ENCODE results near the gene IL17REL. TPM values are rescaled to one million over a fixed set of nuclear protein-coding genes. Genes with fewer than 3 reads are reported as not detected.

The IL17REL gene
- total RNA-seq, 4 donors from 2014 or later, result not detected

DNA sequence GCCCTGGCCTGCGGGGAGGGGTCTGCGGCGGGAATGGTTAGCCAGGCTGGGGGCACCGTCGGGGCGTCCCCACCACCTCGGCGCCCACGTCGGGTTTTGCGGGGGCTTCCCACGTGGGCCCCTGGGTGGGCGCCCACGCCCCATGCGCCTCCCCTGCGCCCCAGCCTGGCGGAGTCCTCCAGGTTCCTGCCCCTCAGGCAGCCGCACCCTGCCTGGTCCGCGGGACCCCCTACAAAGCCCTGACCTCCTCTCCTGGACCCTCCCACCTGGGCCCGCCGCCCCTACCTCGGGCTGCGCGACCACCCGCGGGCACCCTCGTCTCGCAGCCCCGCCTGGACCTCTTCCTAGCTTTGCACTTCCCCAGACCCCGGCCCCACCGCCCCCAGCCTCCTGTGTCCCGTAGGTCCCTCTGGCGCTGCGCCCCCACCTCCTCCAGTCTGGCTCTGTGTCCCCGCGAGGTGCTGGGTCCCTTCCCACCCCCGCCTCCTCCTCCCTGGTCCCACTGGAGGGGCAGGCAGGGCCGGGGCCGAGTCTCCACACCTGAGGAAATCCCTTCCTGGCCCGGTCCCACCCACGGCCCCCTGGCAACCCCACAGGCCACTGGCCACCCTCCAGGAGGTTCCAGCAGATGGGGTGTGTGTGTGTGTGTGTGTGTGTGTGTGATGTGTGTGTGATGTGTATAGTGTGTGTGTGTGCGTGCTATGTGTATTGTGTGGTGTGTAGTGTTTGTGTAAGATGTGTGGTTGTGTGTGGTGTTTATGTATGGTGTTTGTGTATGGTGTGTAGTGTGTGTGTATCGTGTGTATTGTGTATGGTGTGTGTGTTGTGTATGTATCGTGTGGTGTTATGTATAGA lies 40.2 kb downstream of the IL17REL start:
- Histone ChIP-seq H3K4me3 (peak overlapping the region; percentile 61 to 80 (median 64)), H3K9me3 (no peaks in the 10 kb centered on the region), H3K4me1 (peaks cover 24 to 27% of the 10 kb centered on the region in 2 donors), H3K27me3 (no peaks in the 10 kb centered on the region), H3K36me3 (no peaks in the 10 kb centered on the region), H3K27ac (peak overlapping the region; percentile 90 to 99 (median 95))
- ATAC-seq (no peak), DNase-seq (peak in 1 of 2 donors; percentile 70)
- intact Hi-C loops (cut with DNase I; ENCODE audit: low total_unique reads), result no loop called here
- TF ChIP-seq, protein P1, sequence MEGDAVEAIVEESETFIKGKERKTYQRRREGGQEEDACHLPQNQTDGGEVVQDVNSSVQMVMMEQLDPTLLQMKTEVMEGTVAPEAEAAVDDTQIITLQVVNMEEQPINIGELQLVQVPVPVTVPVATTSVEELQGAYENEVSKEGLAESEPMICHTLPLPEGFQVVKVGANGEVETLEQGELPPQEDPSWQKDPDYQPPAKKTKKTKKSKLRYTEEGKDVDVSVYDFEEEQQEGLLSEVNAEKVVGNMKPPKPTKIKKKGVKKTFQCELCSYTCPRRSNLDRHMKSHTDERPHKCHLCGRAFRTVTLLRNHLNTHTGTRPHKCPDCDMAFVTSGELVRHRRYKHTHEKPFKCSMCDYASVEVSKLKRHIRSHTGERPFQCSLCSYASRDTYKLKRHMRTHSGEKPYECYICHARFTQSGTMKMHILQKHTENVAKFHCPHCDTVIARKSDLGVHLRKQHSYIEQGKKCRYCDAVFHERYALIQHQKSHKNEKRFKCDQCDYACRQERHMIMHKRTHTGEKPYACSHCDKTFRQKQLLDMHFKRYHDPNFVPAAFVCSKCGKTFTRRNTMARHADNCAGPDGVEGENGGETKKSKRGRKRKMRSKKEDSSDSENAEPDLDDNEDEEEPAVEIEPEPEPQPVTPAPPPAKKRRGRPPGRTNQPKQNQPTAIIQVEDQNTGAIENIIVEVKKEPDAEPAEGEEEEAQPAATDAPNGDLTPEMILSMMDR (IDR thresholded peaks at IDR 0.05 in 4 of 5, conservative IDR thresholded peaks at IDR 0.05 in 1 of 5), result no peak
- no peak for TF ChIP-seq POLR2A (IDR thresholded peaks at IDR 0.05)
- in situ Hi-C loops (cut with MboI; ENCODE audit: low sequenced_read_pairs in 4 of 4), result no loop called here

DNA sequence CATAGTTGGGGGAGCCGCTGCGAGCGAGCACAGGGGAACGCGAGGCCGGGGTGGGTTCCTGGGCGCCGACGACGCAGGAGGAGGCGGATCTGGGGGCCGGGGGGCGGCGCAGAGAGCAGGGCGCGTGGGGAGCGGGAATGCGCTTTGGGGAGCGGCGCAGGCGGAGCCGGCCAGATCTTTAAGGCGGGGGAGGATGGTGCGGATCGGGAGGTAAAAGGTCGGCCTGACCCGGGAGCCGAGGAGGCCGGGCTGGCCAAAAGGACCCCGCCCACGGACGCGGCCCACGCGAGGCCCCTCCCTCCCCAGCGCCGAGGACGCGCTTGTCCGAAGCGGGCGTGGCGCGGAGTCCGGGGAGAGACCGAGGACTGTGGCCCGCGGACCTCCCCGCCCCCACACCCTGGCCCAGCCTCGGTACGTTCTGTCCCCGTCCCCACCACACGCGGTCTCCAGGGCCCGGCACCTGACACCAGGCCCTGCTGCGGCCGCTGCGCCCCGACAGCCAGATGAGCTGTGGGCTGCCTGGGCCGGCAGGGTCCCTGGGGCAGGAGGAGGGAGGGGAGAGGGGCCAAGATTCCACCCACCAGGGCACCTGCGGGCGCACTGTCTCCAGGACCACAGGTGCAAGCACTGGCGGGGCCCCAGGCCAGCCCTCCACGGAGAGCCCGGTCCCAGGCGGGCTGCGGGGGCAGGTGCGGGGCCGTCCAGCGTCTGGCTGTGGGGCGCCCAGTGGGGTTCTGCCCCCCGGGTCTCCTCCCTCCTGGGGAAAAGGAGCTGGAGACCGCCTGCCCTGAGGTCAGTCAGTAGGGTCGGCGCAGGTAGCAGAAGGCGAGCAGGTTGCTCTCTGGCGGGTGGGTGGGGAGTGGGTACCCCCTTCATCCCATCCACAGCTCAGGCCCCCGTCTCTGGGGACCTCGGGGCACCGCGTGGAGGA lies 41.1 kb downstream of the IL17REL start:
- TF ChIP-seq, protein P1 (IDR thresholded peaks at IDR 0.05 in 4 of 5, conservative IDR thresholded peaks at IDR 0.05 in 1 of 5), result peak in 3 of 5 experiments; percentile 8 to 16 (median 13)
- TF ChIP-seq POLR2A (IDR thresholded peaks at IDR 0.05), result peak; percentile 72 to 85
- peak; percentile 48 to 51 for ATAC-seq
- Histone ChIP-seq H3K27ac (peak overlapping the region; percentile 90 to 99 (median 95)), H3K27me3 (no peaks in the 10 kb centered on the region), H3K4me3 (peak overlapping the region; percentile 61 to 80 (median 64)), H3K4me1 (peaks cover 32 to 36% of the 10 kb centered on the region in 2 donors), H3K36me3 (no peaks in the 10 kb centered on the region), H3K9me3 (no peaks in the 10 kb centered on the region)
- DNase-seq, result peak; percentile 90 to 94
- in situ Hi-C loops (cut with MboI; ENCODE audit: low sequenced_read_pairs in 4 of 4), result no loop called here
- intact Hi-C loops (cut with DNase I; ENCODE audit: low total_unique reads), result loop anchor here (2.0 kb wide), 1 partner anchor 35 kb away; no protein-coding TSS in a partner anchor

DNA sequence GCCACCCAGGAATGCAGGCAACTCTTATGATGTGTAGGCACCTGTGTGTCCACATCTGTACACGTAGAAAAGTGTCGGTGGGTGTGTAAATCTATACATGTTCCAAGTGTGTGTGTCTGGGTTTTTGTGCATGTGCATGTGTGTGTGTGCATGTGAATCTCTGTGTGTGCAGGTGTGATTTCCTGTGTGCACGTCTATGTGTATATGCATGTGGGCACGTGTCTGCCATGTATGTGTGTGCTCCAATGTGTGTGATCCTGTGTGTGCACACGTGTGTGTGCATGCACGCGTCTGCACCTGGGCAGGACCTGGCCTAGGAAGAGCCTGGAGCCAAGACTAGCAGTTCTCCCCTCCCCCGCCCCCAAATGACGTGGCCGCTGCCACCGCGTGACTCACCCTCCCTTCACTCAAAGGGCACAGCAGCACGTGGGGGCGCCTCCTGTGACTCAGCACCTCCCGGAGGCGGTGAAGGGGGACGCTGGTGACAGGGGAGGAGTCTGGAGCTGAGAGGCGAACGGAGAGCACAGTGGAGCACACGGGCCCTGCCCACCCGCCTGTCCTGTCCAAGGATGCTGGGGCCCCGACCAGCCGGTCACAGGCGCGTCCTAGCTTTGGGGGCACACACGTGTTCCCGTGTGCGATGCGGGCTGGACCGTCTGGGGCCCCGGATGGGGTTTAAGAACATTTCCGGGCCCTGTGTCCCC lies 41.9 kb downstream of the IL17REL start:
- Histone ChIP-seq H3K27me3 (no peaks in the 10 kb centered on the region), H3K4me1 (peaks cover 41 to 44% of the 10 kb centered on the region in 2 donors), H3K9me3 (no peaks in the 10 kb centered on the region), H3K4me3 (peak overlapping the region; percentile 61 to 80 (median 64)), H3K36me3 (no peaks in the 10 kb centered on the region), H3K27ac (peak overlapping the region; percentile 90 to 99 (median 95))
- intact Hi-C loops (cut with DNase I; ENCODE audit: low total_unique reads) (loop anchor here (2.0 kb wide), 1 partner anchor 34 kb away; no protein-coding TSS in a partner anchor), in situ Hi-C loops (cut with MboI; ENCODE audit: low sequenced_read_pairs in 4 of 4) (no loop called here)
- TF ChIP-seq POLR2A (IDR thresholded peaks at IDR 0.05), result peak; percentile 94 to 96
- TF ChIP-seq, protein P1 (IDR thresholded peaks at IDR 0.05 in 4 of 5, conservative IDR thresholded peaks at IDR 0.05 in 1 of 5), result no peak
- peak; percentile 98 to 99 for DNase-seq
- peak; percentile 61 to 69 for ATAC-seq
